T-helper 17 cell (primary cell): ENCODE data around the gene FGF1. TPM values are rescaled to one million over a fixed set of nuclear protein-coding genes. Genes with fewer than 3 reads are reported as not detected.

Source experiments
- ATAC-seq: fragments of 150-1000 bp; cut with Tn5 transposase; 2 replicates; pipeline ENCODE4 v1.10.0; 2021; ENCODE audit warnings: mild to moderate bottlenecking, moderate library complexity
- DNase-seq, 3 donors: peaks; one replicate each; pipeline versions ENCODE4 v3.0.0 to v3.0.0-alpha.2; 2020 to 2021
- H3K9me3 ChIP-seq: one replicate; pipeline ENCODE4 v1.7.0; 2013; ENCODE audit warnings: low read length, mild to moderate bottlenecking; ENCODE audit not compliant: control insufficient read depth, poor library complexity, severe bottlenecking
- H3K27ac Mint-ChIP-seq: one replicate; pipeline ENCODE4 v1.8.0; 2022; ENCODE audit warnings: mild to moderate bottlenecking, moderate library complexity, mixed read lengths
- H3K27me3 Mint-ChIP-seq: one replicate; pipeline ENCODE4 v1.8.0; 2022; ENCODE audit warnings: mixed read lengths
- H3K36me3 Mint-ChIP-seq: one replicate; pipeline ENCODE4 v1.8.0; 2022; ENCODE audit warnings: low read depth, mixed read lengths
- H3K4me1 Mint-ChIP-seq: one replicate; pipeline ENCODE4 v1.8.0; 2022; ENCODE audit warnings: mild to moderate bottlenecking, mixed read lengths
- H3K4me3 Mint-ChIP-seq: one replicate; pipeline ENCODE4 v1.8.0; 2022; ENCODE audit warnings: mild to moderate bottlenecking, moderate library complexity, mixed read lengths
- total RNA-seq, 4 donors: library from RNA in 2 of 4; stranded (reverse) in 2 of 4; gene quantifications; one replicate each; pipeline ENCODE4 v1.2.3 and lab custom pipeline; 2022 to 2026

FGF1 gene
- total RNA-seq, 2 donors from 2014 or later, result not detected

DNA sequence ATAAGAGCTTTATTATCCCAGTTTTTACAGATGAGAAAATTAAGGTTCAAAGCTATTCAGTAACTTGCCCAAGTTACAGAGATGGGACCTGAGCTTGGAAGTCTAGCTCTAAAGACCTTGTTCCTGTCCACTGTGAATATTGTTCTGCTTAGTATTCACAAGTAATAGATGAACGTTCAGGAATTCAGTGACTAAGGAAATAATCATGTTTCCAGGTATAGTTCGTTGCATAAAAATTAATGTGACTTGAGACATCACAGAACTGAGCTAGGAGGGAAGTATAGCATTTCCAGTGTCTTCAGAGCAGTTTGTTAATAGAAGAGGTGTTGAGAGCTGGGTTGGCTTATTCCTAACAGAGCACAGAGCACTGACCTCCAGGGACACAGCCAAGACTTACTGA is 136.1 kb downstream of the FGF1 start:
- H3K9me3 ChIP-seq, result no peaks in the 10 kb centered on the region
- Mint-ChIP-seq H3K4me1 (peaks cover 15% of the 10 kb centered on the region), H3K4me3 (no peak overlapping the region), H3K27me3 (peaks cover 34% of the 10 kb centered on the region), H3K27ac (no peak overlapping the region), H3K36me3 (no peaks in the 10 kb centered on the region)
- no peak for ATAC-seq
- no peak for DNase-seq

DNA sequence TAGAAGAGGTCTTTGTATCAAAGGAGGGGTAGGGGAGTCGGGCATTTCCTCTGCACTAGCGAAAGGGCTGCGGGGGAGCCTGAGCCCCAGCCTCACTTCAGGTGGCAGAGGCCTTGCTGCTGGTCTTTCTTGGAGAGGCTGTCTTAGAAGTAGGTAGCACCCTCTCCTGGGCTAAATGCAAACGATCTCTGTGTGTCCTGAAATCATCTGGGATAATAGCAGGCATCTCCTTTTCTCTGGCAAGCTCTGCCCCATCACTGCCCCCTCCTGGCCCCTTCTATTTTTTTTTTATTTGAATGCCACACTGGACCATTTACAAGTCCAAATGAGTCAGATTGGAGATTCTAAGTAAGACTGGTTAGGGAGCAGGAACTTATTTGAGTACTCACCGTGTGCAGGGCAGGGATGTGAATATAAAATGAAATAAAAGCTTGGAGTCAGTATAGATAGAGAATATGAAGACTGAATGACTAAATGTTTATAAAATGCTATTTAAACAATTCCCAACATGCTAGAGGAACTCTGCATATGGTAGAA is 137.1 kb downstream of the FGF1 start:
- H3K9me3 ChIP-seq, result no peaks in the 10 kb centered on the region
- H3K36me3 Mint-ChIP-seq, result no peaks in the 10 kb centered on the region
- DNase-seq (no peak), ATAC-seq (peak; percentile 30)
- no peak overlapping the region for H3K27ac Mint-ChIP-seq
- no peak overlapping the region for H3K4me3 Mint-ChIP-seq
- peaks cover 33% of the 10 kb centered on the region for H3K27me3 Mint-ChIP-seq
- peaks cover 15% of the 10 kb centered on the region for H3K4me1 Mint-ChIP-seq

DNA sequence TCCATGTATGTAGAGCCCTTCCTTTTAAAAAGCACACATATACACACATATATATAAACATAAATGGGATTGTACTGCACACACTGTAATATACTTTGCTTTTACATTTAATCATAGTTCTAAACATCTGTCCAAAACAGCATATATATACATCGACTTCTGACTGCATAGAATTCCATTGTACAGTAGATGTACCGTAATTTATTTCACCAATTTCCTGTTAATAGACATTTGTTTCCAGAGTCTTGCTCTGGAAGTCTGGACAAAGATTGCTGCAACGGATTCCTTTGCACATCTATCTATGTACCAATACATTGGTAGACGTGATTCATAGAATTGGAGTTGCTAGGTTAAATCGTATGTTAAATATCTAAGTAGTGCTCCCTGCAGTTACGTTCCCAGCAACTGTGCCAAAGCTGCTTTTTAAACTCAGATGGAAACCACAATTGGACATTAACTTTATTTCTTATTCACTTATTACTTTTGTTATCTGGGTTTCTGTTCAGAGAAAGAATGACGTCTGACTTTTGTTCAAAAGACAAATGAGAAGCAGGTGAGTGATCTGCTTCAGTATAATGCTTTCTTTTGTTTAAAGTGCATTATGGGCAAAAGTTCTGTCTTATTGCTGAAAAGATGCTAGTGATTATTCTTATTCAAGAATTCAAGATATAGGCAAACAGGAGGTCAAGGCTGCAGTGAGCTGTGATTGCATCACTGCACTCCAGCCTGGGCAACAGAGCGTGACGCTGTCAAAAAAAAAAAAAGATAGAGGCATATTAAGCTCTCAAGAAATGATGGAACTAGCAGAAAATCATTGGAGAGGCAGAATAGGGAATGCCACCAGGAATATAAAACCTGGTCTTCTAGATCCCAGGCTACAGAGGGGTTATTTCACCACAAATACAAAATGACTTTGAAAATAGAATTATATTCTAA is 138.2 kb downstream of the FGF1 start:
- no peak for DNase-seq
- no peaks in the 10 kb centered on the region for H3K9me3 ChIP-seq
- no peak for ATAC-seq
- H3K27ac Mint-ChIP-seq, result no peak overlapping the region
- peaks cover 15% of the 10 kb centered on the region for H3K4me1 Mint-ChIP-seq
- no peak overlapping the region for H3K4me3 Mint-ChIP-seq
- no peaks in the 10 kb centered on the region for H3K36me3 Mint-ChIP-seq
- peaks cover 25% of the 10 kb centered on the region for H3K27me3 Mint-ChIP-seq

DNA sequence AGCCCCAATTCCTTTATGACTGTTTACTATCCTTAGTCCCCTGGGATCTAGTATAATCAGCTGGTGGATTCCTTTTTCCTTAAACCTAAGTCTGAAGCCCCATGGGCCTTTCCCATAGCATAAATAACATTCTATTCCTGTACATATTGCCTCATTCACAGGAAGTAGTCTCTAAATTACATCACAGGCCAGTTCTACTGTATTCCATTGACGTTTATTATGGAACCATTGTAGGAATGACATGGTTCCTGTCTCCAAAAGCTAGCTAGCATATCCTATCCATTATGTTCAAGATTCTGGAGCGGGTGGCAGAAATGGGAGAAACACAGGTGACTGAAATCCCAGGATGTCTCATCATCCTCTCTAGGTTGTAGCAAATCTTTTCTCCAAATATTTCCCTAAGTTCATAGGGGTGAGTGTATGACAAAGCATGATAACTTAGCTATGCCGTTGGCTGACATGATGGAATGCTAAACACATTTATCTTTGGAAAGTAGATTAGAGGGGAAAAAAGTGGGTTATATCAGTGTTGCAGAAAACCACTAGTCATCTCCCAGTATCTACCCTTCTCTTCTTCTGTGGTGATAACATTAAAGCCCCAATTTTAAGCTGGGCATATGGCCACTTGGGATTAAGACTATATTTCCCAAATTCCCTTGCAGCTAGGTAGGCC is 140.1 kb downstream of the FGF1 start:
- H3K9me3 ChIP-seq, result no peaks in the 10 kb centered on the region
- ATAC-seq (no peak), DNase-seq (no peak)
- Mint-ChIP-seq H3K4me1 (peaks cover 10% of the 10 kb centered on the region), H3K27ac (no peak overlapping the region), H3K36me3 (no peaks in the 10 kb centered on the region), H3K4me3 (no peak overlapping the region), H3K27me3 (peaks cover 10% of the 10 kb centered on the region)

DNA sequence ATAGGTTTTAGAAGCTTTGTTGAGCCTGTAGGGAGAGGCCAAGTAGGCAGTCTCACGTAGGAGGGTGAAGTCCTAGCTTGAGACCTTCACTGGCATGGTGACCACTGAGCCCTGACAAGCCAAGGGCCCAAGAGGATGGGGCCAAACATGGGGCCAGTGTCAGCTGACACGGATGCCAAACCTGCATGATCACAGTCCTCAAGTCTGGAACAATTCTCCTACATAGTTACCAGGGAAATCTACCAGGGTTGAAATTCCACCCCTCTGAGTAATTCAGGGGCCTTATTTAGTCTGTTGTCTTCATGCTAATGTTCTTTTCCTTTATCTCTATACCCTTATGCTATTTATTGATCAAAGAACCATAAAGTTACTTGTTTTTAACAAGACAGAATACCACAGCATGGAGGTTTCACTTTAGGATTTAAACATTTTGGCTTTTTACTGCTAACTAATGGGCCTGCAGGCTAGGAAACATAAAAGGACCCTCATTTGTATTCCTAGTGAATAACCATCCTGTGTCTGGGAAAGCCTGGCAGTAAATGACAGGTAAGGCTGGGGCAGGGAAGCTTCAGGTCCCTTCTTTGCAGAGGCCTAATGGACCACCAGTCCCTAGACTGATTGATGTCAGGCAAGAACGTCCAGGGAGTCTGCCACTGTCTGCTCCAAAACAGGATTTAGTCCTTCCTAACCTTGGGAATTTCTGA is 140.8 kb downstream of the FGF1 start:
- Mint-ChIP-seq H3K27ac (no peak overlapping the region), H3K4me1 (peaks cover 10% of the 10 kb centered on the region), H3K36me3 (no peaks in the 10 kb centered on the region), H3K4me3 (no peak overlapping the region), H3K27me3 (peaks cover 9% of the 10 kb centered on the region)
- ATAC-seq, result no peak
- no peak for DNase-seq
- H3K9me3 ChIP-seq, result no peaks in the 10 kb centered on the region

DNA sequence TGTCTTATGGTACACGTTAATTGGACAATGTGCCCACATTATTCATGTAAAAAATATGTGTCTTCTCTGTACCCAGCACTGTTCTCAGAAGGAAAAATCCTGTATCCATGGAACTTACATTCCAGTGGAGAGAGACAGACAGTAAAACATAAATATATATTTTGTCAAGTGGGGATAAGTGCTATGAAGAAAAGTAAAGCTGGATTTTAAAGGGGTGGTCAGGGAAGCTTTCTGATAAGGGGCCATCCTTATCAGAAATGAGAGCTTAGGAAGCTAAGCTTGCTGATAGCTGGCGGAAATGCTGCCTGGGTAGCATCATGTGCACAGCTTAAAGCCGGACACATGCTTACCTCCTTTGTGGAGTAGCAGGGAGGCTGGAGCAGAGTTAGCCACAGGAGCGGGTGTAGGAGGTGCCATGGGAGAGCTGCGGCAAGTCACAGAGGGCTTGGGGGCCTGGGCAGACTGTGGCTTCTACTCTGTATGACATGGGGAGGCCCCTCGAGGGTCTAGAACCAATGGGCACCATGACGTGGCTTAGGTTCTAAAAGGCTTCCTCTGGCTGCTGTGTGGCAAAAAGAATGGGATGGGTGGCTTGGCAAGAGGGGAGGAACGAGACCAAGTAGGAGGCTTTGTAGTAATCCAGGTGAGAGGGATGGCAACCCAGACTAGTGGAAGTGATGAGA is 141.7 kb downstream of the FGF1 start:
- Mint-ChIP-seq H3K36me3 (no peaks in the 10 kb centered on the region), H3K4me1 (peaks cover 10% of the 10 kb centered on the region), H3K27me3 (peaks cover 9% of the 10 kb centered on the region), H3K27ac (no peak overlapping the region), H3K4me3 (no peak overlapping the region)
- H3K9me3 ChIP-seq, result no peaks in the 10 kb centered on the region
- DNase-seq (no peak), ATAC-seq (no peak)

DNA sequence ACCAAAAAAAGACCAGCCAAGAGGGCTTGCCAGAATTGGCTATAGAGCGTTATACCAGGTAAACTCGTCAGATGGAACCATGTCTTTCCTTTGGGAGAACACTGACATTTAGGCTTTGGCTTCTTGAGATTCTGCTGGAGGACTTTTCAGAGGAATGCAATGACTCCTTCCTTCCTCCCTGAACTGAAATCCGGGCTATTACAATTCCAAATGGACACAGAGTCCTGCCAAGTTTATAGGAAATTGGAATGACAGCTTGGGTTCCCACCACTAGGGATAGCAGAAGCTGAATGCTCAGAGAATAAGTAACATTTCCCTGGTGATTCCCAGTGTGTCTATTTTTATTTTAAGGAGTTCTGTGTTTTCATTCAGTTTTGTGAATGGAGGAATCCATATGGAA is 143.0 kb downstream of the FGF1 start:
- Mint-ChIP-seq H3K36me3 (no peaks in the 10 kb centered on the region), H3K4me1 (peaks cover 2% of the 10 kb centered on the region), H3K27me3 (peaks cover 9% of the 10 kb centered on the region), H3K27ac (no peak overlapping the region), H3K4me3 (no peak overlapping the region)
- ATAC-seq (no peak), DNase-seq (no peak)
- no peaks in the 10 kb centered on the region for H3K9me3 ChIP-seq

Other genes with a start within 250 kb of the FGF1 start
- 10 to 100 TPM; 21.3 to 22.7 TPM for gene ARHGAP26, start 84.3 kb upstream of the FGF1 start, total RNA-seq